Aorta (tissue), 5 donors: ENCODE measurements around the gene AASS. TPM values are rescaled to one million over a fixed set of nuclear protein-coding genes. Genes with fewer than 3 reads are reported as not detected.
A peak's percentile ranks its signal among the peaks of the same experiment; 100 is the strongest.

ENCODE experiments used
- ATAC-seq: fragments of 200-7000 bp; cut with Tn5 transposase; one replicate; pipeline ENCODE4 v1.9.1; 2022; ENCODE audit warnings: moderate library complexity; ENCODE audit not compliant: low FRiP score
- DNase-seq, 2 donors: peaks; one replicate each; pipeline ENCODE4 v3.0.0-alpha.2; 2020
- H3K27ac ChIP-seq, 2 donors: one replicate each; pipeline ENCODE4 v1.5.1; 2013; ENCODE audit warnings: low read length in 2 of 2, mild to moderate bottlenecking in 2 of 2, moderate library complexity in 2 of 2, control low read depth in 1 of 2, inconsistent platforms in 1 of 2, low read depth in 1 of 2
- H3K27me3 ChIP-seq, 2 donors: one replicate each; pipeline ENCODE4 v1.6.1; 2013; ENCODE audit warnings: control low read depth in 1 of 2, low read length in 1 of 2, mild to moderate bottlenecking in 1 of 2, moderate library complexity in 1 of 2; ENCODE audit not compliant: insufficient read depth in 2 of 2, control insufficient read depth in 1 of 2
- H3K36me3 ChIP-seq, 2 donors: one replicate each; pipeline ENCODE4 v1.6.1; 2013; ENCODE audit warnings: control low read depth in 1 of 2, low read length in 1 of 2, mild to moderate bottlenecking in 1 of 2; ENCODE audit not compliant: insufficient read depth in 2 of 2, control insufficient read depth in 1 of 2
- H3K4me1 ChIP-seq, 2 donors: one replicate each; pipeline ENCODE4 v1.6.1; 2013; ENCODE audit warnings: low read length in 2 of 2, control low read depth in 1 of 2, mild to moderate bottlenecking in 1 of 2, moderate library complexity in 1 of 2; ENCODE audit not compliant: insufficient read depth in 2 of 2, control insufficient read depth in 1 of 2
- H3K4me3 ChIP-seq, 2 donors: one replicate each; pipeline ENCODE4 v1.5.1; 2013; ENCODE audit warnings: low read length in 2 of 2, control low read depth in 1 of 2, mild to moderate bottlenecking in 1 of 2
- H3K9me3 ChIP-seq: one replicate; pipeline ENCODE4 v1.6.1; 2013; ENCODE audit warnings: mild to moderate bottlenecking, low read length; ENCODE audit not compliant: control insufficient read depth
- whole genome bisulfite sequencing, 2 donors: extraction: QIAGEN DNeasy Blood & Tissue Kit; methylation state at CpG; one replicate each; pipeline ENCODE4 v1.1.7; 2013; 5-methylcytosine and 5-hydroxymethylcytosine counted together
- intact Hi-C, 2 donors: fragments of 100-400 bp; cut with DNase I; formaldehyde crosslinking; loops; one replicate each; pipeline versions ENCODE4 v1.14.2 to v1.15.0; 2022
- polyA plus RNA-seq, 2 donors: library from polyadenylated mRNA; stranded (reverse); fragments of 200-250 nt; gene quantifications; one replicate each; pipeline ENCODE4 v1.2.3, GENCODE V29; 2013
- total RNA-seq, 2 donors: library from RNA; stranded (reverse); fragmentation: NEBNext Ultra II Directional; extraction: Animal tissue kit (Norgen Biotek cat#: 25700); gene quantifications; one replicate each; pipeline ENCODE4 v1.2.1, GENCODE V29; 2021
- donor health status: healthy with polysubstance abuse.
- donor health status: Bipolar disorder and iron deficiency.
- donor health status: DM: no; HTN: no; CAD: no.
- donor health status: DM: no; HTN: no; CAD: no.
- donor health status: DM: yes; HTN: yes; CAD: no.

AASS gene
- total and polyA plus RNA-seq, 4 donors, result 4.3 to 42.4 (median 34.3) TPM

GRCh38 chr7:122148878-122149277, 4.8 kb upstream of the AASS start:
- intact Hi-C loops, result loop anchor here in 1 of 2 donors (10.0 kb wide), 1 partner anchor 736 kb away; the partner anchor contains the start of gene CADPS2
- no peak for ATAC-seq
- 51 to 66% methylated on average over 2 of the region's 2 CpGs for WGBS, 2 donors
- H3K27me3 ChIP-seq, result no peaks in the 10 kb centered on the region
- no peak overlapping the region for H3K27ac ChIP-seq
- H3K36me3 ChIP-seq, result no peaks in the 10 kb centered on the region
- H3K4me3 ChIP-seq, result no peak overlapping the region
- no peaks in the 10 kb centered on the region for H3K4me1 ChIP-seq
- no peaks in the 10 kb centered on the region for H3K9me3 ChIP-seq
- DNase-seq, result no peak

GRCh38 chr7:122148081-122148480, 4.0 kb upstream of the AASS start:
- H3K4me1 ChIP-seq, result peaks cover 0 to under 1% of the 10 kb centered on the region in 2 donors
- no peaks in the 10 kb centered on the region for H3K27me3 ChIP-seq
- no peak overlapping the region for H3K27ac ChIP-seq
- H3K36me3 ChIP-seq, result no peaks in the 10 kb centered on the region
- H3K9me3 ChIP-seq, result no peaks in the 10 kb centered on the region
- no peak overlapping the region for H3K4me3 ChIP-seq
- 74 to 83% methylated on average over 3 of the region's 3 CpGs for WGBS, 2 donors
- ATAC-seq (no peak), DNase-seq (no peak)
- intact Hi-C loops, result loop anchor here in 1 of 2 donors (10.0 kb wide), 1 partner anchor 737 kb away; the partner anchor contains the start of gene CADPS2

- ATAC-seq (no peak), DNase-seq (no peak)
- no peak overlapping the region for H3K4me3 ChIP-seq
- H3K27me3 ChIP-seq, result no peaks in the 10 kb centered on the region
- no peaks in the 10 kb centered on the region for H3K36me3 ChIP-seq
- peaks cover 0 to 3% of the 10 kb centered on the region in 2 donors for H3K4me1 ChIP-seq
- no peak overlapping the region for H3K27ac ChIP-seq
- WGBS, 2 donors, result 78 to 80% methylated on average over 4 of the region's 4 CpGs
- no peaks in the 10 kb centered on the region for H3K9me3 ChIP-seq
- intact Hi-C loops, result loop anchor here in 1 of 2 donors (10.0 kb wide), 1 partner anchor 739 kb away; the partner anchor contains the start of gene CADPS2
These were observed 2.0 kb upstream of the AASS start for GRCh38 chr7:122145937-122146645.

- intact Hi-C loops, result loop anchor here in 1 of 2 donors (10.0 kb wide), 1 partner anchor 741 kb away; the partner anchor contains the start of gene CADPS2
These were observed 686 bp downstream of the AASS start for GRCh38 chr7:122143376-122143750.

GRCh38 chr7:122140918-122141317, 3.1 kb downstream of the AASS start:
- no peak for DNase-seq
- 94 to 97% methylated on average over 1 of the region's 1 CpG for WGBS, 2 donors
- no peak for ATAC-seq
- peaks cover 0 to 3% of the 10 kb centered on the region in 2 donors for H3K4me1 ChIP-seq
- intact Hi-C loops, result loop anchor here in 1 of 2 donors (10.0 kb wide), 1 partner anchor 744 kb away; the partner anchor contains the start of gene CADPS2
- no peaks in the 10 kb centered on the region for H3K36me3 ChIP-seq
- H3K27me3 ChIP-seq, result no peaks in the 10 kb centered on the region
- H3K9me3 ChIP-seq, result no peaks in the 10 kb centered on the region
- no peak overlapping the region for H3K4me3 ChIP-seq
- H3K27ac ChIP-seq, result no peak overlapping the region

More at GRCh38 chr7:122143376-122143750, 686 bp downstream of the AASS start:
- peak; percentile 48 to 78 for DNase-seq
- no peaks in the 10 kb centered on the region for H3K36me3 ChIP-seq
- ATAC-seq, result peak; percentile 61
- 0 to 1% methylated on average over 18 of the region's 18 CpGs for WGBS, 2 donors
- peak overlapping the region; percentile 47 to 75 for H3K4me3 ChIP-seq
- H3K27ac ChIP-seq, result peak overlapping the region; percentile 87 to 97
- H3K9me3 ChIP-seq, result no peaks in the 10 kb centered on the region
- peaks cover 0 to 3% of the 10 kb centered on the region in 2 donors for H3K4me1 ChIP-seq
- no peaks in the 10 kb centered on the region for H3K27me3 ChIP-seq

GRCh38 chr7:122137251-122138077, 6.6 kb downstream of the AASS start:
- DNase-seq (no peak), ATAC-seq (no peak)
- H3K27ac ChIP-seq, result no peak overlapping the region
- no peaks in the 10 kb centered on the region for H3K36me3 ChIP-seq
- H3K27me3 ChIP-seq, result no peaks in the 10 kb centered on the region
- no peaks in the 10 kb centered on the region for H3K9me3 ChIP-seq
- no peaks in the 10 kb centered on the region for H3K4me1 ChIP-seq
- 9 to 13% methylated on average over 5 of the region's 5 CpGs for WGBS, 2 donors
- intact Hi-C loops, result no loop called here
- H3K4me3 ChIP-seq, result peak overlapping the region; percentile 62 to 84

- DNase-seq (no peak), ATAC-seq (no peak)
- no peak overlapping the region for H3K27ac ChIP-seq
- no peaks in the 10 kb centered on the region for H3K9me3 ChIP-seq
- H3K27me3 ChIP-seq, result no peaks in the 10 kb centered on the region
- H3K4me3 ChIP-seq, result peak overlapping the region; percentile 62 to 84
- no peaks in the 10 kb centered on the region for H3K4me1 ChIP-seq
- 74 to 76% methylated on average over 1 of the region's 1 CpG for WGBS, 2 donors
- intact Hi-C loops, result no loop called here
- H3K36me3 ChIP-seq, result no peaks in the 10 kb centered on the region
These were observed 7.3 kb downstream of the AASS start for GRCh38 chr7:122136639-122137245.

GRCh38 chr7:122136078-122136477, 8.0 kb downstream of the AASS start:
- H3K4me1 ChIP-seq, result no peaks in the 10 kb centered on the region
- H3K27me3 ChIP-seq, result no peaks in the 10 kb centered on the region
- DNase-seq (no peak), ATAC-seq (no peak)
- WGBS, 2 donors, result 58 to 67% methylated on average over 3 of the region's 3 CpGs
- H3K36me3 ChIP-seq, result no peaks in the 10 kb centered on the region
- intact Hi-C loops, result no loop called here
- H3K27ac ChIP-seq, result no peak overlapping the region
- no peaks in the 10 kb centered on the region for H3K9me3 ChIP-seq
- H3K4me3 ChIP-seq, result no peak overlapping the region
